ENCODE data around the gene CERK. TPM values are rescaled to one million over a fixed set of nuclear protein-coding genes. Genes with fewer than 3 reads are reported as not detected.

CERK gene
- total RNA-seq, 1 donor from 2014 or later = 46.3 TPM

- Histone ChIP-seq H3K36me3 (ENCODE audit: control insufficient read depth, insufficient read depth, low read length) (no peaks in the 10 kb centered on the region), H3K27me3 (ENCODE audit: control insufficient read depth, insufficient read depth, low read length) (peaks cover 6% of the 10 kb centered on the region), H3K4me3 (ENCODE audit: low read depth, low read length) (no peak overlapping the region)
- TF ChIP-seq, protein P1, sequence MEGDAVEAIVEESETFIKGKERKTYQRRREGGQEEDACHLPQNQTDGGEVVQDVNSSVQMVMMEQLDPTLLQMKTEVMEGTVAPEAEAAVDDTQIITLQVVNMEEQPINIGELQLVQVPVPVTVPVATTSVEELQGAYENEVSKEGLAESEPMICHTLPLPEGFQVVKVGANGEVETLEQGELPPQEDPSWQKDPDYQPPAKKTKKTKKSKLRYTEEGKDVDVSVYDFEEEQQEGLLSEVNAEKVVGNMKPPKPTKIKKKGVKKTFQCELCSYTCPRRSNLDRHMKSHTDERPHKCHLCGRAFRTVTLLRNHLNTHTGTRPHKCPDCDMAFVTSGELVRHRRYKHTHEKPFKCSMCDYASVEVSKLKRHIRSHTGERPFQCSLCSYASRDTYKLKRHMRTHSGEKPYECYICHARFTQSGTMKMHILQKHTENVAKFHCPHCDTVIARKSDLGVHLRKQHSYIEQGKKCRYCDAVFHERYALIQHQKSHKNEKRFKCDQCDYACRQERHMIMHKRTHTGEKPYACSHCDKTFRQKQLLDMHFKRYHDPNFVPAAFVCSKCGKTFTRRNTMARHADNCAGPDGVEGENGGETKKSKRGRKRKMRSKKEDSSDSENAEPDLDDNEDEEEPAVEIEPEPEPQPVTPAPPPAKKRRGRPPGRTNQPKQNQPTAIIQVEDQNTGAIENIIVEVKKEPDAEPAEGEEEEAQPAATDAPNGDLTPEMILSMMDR (IDR thresholded peaks at IDR 0.05; ENCODE audit: insufficient read depth, low read length, poor library complexity, severe bottlenecking) = no peak
- no peak for DNase-seq (ENCODE audit: low read depth)
These were observed 11.9 kb upstream of the CERK start for GRCh38 chr22:46749682-46750529.

GRCh38 chr22:46748908-46749675 is 11.0 kb upstream of the CERK start:
- no peak for DNase-seq (ENCODE audit: low read depth)
- TF ChIP-seq, protein P1 (IDR thresholded peaks at IDR 0.05; ENCODE audit: insufficient read depth, low read length, poor library complexity, severe bottlenecking) = no peak
- H3K4me3 ChIP-seq (ENCODE audit: low read depth, low read length) = no peak overlapping the region
- H3K36me3 ChIP-seq (ENCODE audit: control insufficient read depth, insufficient read depth, low read length) = no peaks in the 10 kb centered on the region
- peaks cover 6% of the 10 kb centered on the region for H3K27me3 ChIP-seq (ENCODE audit: control insufficient read depth, insufficient read depth, low read length)

DNA sequence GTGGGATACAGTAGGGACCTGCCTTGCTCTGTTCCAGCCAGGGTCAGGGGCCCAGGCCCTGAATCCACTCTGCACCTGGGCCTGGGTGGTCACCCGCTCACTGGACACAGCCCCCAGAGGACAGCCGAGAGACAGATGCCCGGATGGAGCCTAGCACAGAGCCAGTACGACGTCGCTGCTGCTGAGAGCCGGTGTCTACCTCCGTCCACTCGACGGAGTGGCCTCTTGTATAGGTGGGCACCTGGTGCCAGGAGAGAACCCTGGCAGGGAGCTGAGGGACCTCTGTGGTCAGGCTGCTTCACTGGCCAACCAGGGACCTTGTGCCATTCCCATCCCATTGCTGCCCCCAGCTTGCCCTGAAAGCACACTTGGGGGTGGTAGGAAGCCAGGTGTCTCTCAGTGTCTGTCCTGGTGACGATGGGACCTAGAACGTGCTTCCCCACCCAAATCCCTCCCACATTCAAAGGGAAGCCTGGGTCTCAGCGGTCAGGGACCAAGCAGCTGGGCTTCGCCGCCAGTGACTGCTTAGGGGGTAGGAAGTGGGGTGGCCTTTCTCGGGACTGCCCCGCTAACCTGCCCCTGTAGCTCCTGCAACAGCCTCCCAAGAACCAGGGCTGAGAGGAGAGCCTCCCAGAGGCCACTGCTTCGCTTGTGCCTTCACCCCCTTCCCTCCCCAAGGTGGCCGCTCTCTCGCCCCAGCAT is 10.3 kb upstream of the CERK start:
- H3K4me3 ChIP-seq (ENCODE audit: low read depth, low read length) = no peak overlapping the region
- TF ChIP-seq, protein P1 (IDR thresholded peaks at IDR 0.05; ENCODE audit: insufficient read depth, low read length, poor library complexity, severe bottlenecking) = no peak
- H3K27me3 ChIP-seq (ENCODE audit: control insufficient read depth, insufficient read depth, low read length) = peaks cover 6% of the 10 kb centered on the region
- DNase-seq (ENCODE audit: low read depth) = no peak
- H3K36me3 ChIP-seq (ENCODE audit: control insufficient read depth, insufficient read depth, low read length) = no peaks in the 10 kb centered on the region

DNA sequence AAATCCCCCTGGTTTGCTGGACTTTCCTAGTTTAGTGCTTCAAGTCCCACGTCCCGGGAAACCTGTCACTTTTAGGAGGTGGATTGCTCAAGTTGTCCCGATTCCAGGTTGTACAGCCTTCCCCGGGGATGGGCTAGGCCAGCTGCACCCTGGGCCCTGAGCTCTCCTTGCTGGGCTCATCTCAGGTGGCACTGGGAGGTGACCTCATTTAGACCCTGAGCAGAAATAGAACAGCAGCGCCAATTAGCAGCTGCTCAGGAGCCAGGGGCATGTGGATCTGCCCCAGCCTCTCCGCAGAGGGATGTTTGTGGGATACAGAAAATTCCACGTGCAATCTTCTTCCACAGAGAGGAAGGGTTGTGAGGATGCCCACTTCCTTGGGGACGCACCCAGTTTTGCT is 9.6 kb upstream of the CERK start:
- TF ChIP-seq, protein P1 (IDR thresholded peaks at IDR 0.05; ENCODE audit: insufficient read depth, low read length, poor library complexity, severe bottlenecking) = no peak
- DNase-seq (ENCODE audit: low read depth) = no peak
- Histone ChIP-seq H3K4me3 (ENCODE audit: low read depth, low read length) (no peak overlapping the region), H3K36me3 (ENCODE audit: control insufficient read depth, insufficient read depth, low read length) (no peaks in the 10 kb centered on the region), H3K27me3 (ENCODE audit: control insufficient read depth, insufficient read depth, low read length) (peaks cover 6% of the 10 kb centered on the region)

DNA sequence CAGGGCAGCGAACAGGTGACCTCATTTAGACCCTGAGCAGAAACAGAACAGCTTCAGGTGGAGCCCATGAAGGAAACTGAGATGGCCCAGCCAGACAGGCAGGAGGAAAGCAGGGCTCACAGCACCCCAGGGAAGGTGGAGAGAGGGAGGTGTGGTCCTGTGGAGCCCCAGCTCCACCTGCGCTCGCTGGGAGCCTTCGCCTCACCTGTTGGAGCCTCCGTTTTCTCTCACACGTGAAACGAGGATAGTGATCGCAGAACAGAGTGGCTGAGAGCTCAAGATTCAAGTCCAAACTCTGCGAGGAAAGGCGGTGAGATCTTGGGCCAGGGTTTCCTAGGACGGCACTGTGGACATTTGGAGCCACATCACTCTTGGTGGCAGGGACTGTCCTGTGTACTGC is 8.6 kb upstream of the CERK start:
- Histone ChIP-seq H3K36me3 (ENCODE audit: control insufficient read depth, insufficient read depth, low read length) (no peaks in the 10 kb centered on the region), H3K4me3 (ENCODE audit: low read depth, low read length) (no peak overlapping the region), H3K27me3 (ENCODE audit: control insufficient read depth, insufficient read depth, low read length) (peaks cover 6% of the 10 kb centered on the region)
- DNase-seq (ENCODE audit: low read depth) = no peak
- TF ChIP-seq, protein P1 (IDR thresholded peaks at IDR 0.05; ENCODE audit: insufficient read depth, low read length, poor library complexity, severe bottlenecking) = no peak

Measured in kidney epithelial cell (primary cell).